HepG2 (cell line): Measurements from ENCODE around the gene CHCHD6. TPM values are rescaled to one million over a fixed set of nuclear protein-coding genes. Genes with fewer than 3 reads are reported as not detected.

Experiments used
- ATF2 ChIP-seq: sonication (generic); formaldehyde crosslinking; IDR thresholded peaks from 2 replicates; pipeline ENCODE4 v1.4.0; 2020; ENCODE audit warnings: missing genetic modification reagents
- BRD4 ChIP-seq: sonication (generic); formaldehyde crosslinking; IDR thresholded peaks from 2 replicates; pipeline ENCODE4 v1.4.0; 2020; ENCODE audit warnings: missing genetic modification reagents
- CHD4 ChIP-seq: fragments of 200-600 bp; sonication (generic); IDR thresholded peaks from 2 replicates; pipeline ENCODE4 v1.7.0; 2017; ENCODE audit warnings: mild to moderate bottlenecking, low read length, borderline replicate concordance
- HDAC2 ChIP-seq: sonication (generic); formaldehyde crosslinking; IDR thresholded peaks from 2 replicates; pipeline ENCODE4 v1.4.0; 2020; ENCODE audit warnings: missing genetic modification reagents
- IRX3 ChIP-seq: sonication (generic); formaldehyde crosslinking; IDR thresholded peaks from 2 replicates; pipeline ENCODE4 v1.8.1; 2023; ENCODE audit warnings: mild to moderate bottlenecking, low read depth, missing genetic modification reagents, borderline replicate concordance
- MAZ ChIP-seq, 2 experiments: sonication (generic) in 1 of 2; formaldehyde crosslinking in 1 of 2; IDR thresholded peaks; 2 replicates each; pipeline versions ENCODE4 v1.5.0 to v1.6.1; 2012 to 2020; ENCODE audit warnings: low read depth in 2 of 2, mild to moderate bottlenecking in 2 of 2, borderline replicate concordance in 1 of 2, improper control_type of control experiment in 1 of 2, low read length in 1 of 2, missing genetic modification reagents in 1 of 2, moderate library complexity in 1 of 2
- MED1 ChIP-seq: sonication (generic); formaldehyde crosslinking; IDR thresholded peaks from 2 replicates; pipeline ENCODE4 v1.4.0; 2020; ENCODE audit warnings: missing genetic modification reagents
- MZF1 ChIP-seq: sonication (generic); formaldehyde crosslinking; IDR thresholded peaks from 2 replicates; pipeline ENCODE4 v1.8.1; 2023; ENCODE audit warnings: mild to moderate bottlenecking, missing genetic modification reagents, borderline replicate concordance
- NRL ChIP-seq: sonication (generic); formaldehyde crosslinking; IDR thresholded peaks from 2 replicates; pipeline ENCODE4 v1.5.0; 2020; ENCODE audit warnings: missing genetic modification reagents, mild to moderate bottlenecking, moderate library complexity, borderline replicate concordance
- POGZ ChIP-seq: sonication (generic); formaldehyde crosslinking; IDR thresholded peaks from 2 replicates; pipeline ENCODE4 v1.4.0; 2020; ENCODE audit warnings: mild to moderate bottlenecking, missing genetic modification reagents
- SMAD1 ChIP-seq: sonication (generic); formaldehyde crosslinking; IDR thresholded peaks from 2 replicates; pipeline ENCODE4 v1.4.0; 2020; ENCODE audit warnings: missing genetic modification reagents, low read depth, mild to moderate bottlenecking, borderline replicate concordance
- SP1 ChIP-seq, 2 experiments: fragments of 450-650 bp in 1 of 2; sonication (generic) in 1 of 2; formaldehyde crosslinking in 1 of 2; IDR thresholded peaks; 2 replicates each; pipeline versions ENCODE4 v1.4.0 to v1.6.1; 2016 to 2020; ENCODE audit warnings: missing genetic modification reagents in 1 of 2
- ZFP82 ChIP-seq: sonication (generic); formaldehyde crosslinking; IDR thresholded peaks from 2 replicates; pipeline ENCODE4 v1.5.1; 2020; ENCODE audit warnings: mild to moderate bottlenecking, missing genetic modification reagents, borderline replicate concordance
- ZKSCAN1 ChIP-seq: fragments of 150-350 bp; IDR thresholded peaks from 2 replicates; pipeline ENCODE4 v1.6.1; 2014; ENCODE audit warnings: low read length
- ZNF124 ChIP-seq: sonication (generic); formaldehyde crosslinking; IDR thresholded peaks from 2 replicates; pipeline ENCODE4 v1.4.0; 2020; ENCODE audit warnings: missing genetic modification reagents
- ZNF484 ChIP-seq: sonication (generic); formaldehyde crosslinking; IDR thresholded peaks from 2 replicates; pipeline ENCODE4 v1.5.1; 2020; ENCODE audit warnings: mild to moderate bottlenecking, low read depth, missing genetic modification reagents, borderline replicate concordance
- ZNF510 ChIP-seq: sonication (generic); formaldehyde crosslinking; IDR thresholded peaks from 2 replicates; pipeline ENCODE4 v1.4.0; 2020; ENCODE audit warnings: low read depth, mild to moderate bottlenecking, missing genetic modification reagents
- ZNF569 ChIP-seq: sonication (generic); formaldehyde crosslinking; IDR thresholded peaks from 2 replicates; pipeline ENCODE4 v1.5.0; 2020; ENCODE audit warnings: mild to moderate bottlenecking, missing genetic modification reagents, moderate library complexity, borderline replicate concordance
- ZNF570 ChIP-seq: sonication (generic); formaldehyde crosslinking; IDR thresholded peaks from 2 replicates; pipeline ENCODE4 v1.4.0; 2020; ENCODE audit warnings: mild to moderate bottlenecking, missing genetic modification reagents, borderline replicate concordance
- ZNF747 ChIP-seq: sonication (generic); formaldehyde crosslinking; IDR thresholded peaks from 2 replicates; pipeline ENCODE4 v1.8.1; 2023; ENCODE audit warnings: missing genetic modification reagents, mild to moderate bottlenecking, borderline replicate concordance
- ZNF792 ChIP-seq: IDR thresholded peaks from 2 replicates; pipeline ENCODE4 v1.6.1; 2016
- ZNF891 ChIP-seq: sonication (generic); formaldehyde crosslinking; IDR thresholded peaks from 2 replicates; pipeline ENCODE4 v1.5.0; 2020; ENCODE audit warnings: mild to moderate bottlenecking, missing genetic modification reagents
- ZSCAN29 ChIP-seq: sonication (generic); formaldehyde crosslinking; conservative IDR thresholded peaks from 2 replicates; pipeline ENCODE4 v1.4.0; 2020; ENCODE audit warnings: mild to moderate bottlenecking, missing genetic modification reagents
- polyA plus RNA-seq, 8 experiments: library from polyadenylated mRNA; depleted of rRNA in 3 of 8; stranded (reverse) in 7 of 8; unstranded in 1 of 8; fragments of >200 nt; fragmentation: Illumina TruSeq in 4 of 8; extraction: Trizol in 4 of 8; gene quantifications; 2 replicates each; pipeline versions ENCODE4 v1.2.1 to v1.2.3, GENCODE V29; 2011 to 2016; ENCODE audit warnings: low read depth in 4 of 8, missing spikeins in 1 of 8, mixed read lengths in 1 of 8; ENCODE audit not compliant: insufficient read depth in 1 of 8
- total RNA-seq, 5 experiments: library from RNA; depleted of rRNA; stranded (reverse); fragments of >200 nt; fragmentation: Illumina TruSeq; extraction: Trizol; gene quantifications; 2 replicates each; pipeline ENCODE4 v1.2.3, GENCODE V29; 2016; ENCODE audit warnings: low read depth in 1 of 5
- TF ChIP-seq, protein P1 (sequence below): sonication (generic); formaldehyde crosslinking; IDR thresholded peaks from 2 replicates; pipeline ENCODE4 v1.9.0; 2022; ENCODE audit warnings: missing genetic modification reagents, mild to moderate bottlenecking, borderline replicate concordance
- TF ChIP-seq, protein P2 (sequence below): sonication (generic); formaldehyde crosslinking; IDR thresholded peaks from 2 replicates; pipeline ENCODE4 v1.9.0; 2022; ENCODE audit warnings: low read depth, missing genetic modification reagents

The CHCHD6 gene
- total and polyA plus RNA-seq, 2 of the 13 experiments (the other 11 are each of a cell fraction or from before 2014, with no cell fraction given) = 20.3 to 20.8 TPM

DNA sequence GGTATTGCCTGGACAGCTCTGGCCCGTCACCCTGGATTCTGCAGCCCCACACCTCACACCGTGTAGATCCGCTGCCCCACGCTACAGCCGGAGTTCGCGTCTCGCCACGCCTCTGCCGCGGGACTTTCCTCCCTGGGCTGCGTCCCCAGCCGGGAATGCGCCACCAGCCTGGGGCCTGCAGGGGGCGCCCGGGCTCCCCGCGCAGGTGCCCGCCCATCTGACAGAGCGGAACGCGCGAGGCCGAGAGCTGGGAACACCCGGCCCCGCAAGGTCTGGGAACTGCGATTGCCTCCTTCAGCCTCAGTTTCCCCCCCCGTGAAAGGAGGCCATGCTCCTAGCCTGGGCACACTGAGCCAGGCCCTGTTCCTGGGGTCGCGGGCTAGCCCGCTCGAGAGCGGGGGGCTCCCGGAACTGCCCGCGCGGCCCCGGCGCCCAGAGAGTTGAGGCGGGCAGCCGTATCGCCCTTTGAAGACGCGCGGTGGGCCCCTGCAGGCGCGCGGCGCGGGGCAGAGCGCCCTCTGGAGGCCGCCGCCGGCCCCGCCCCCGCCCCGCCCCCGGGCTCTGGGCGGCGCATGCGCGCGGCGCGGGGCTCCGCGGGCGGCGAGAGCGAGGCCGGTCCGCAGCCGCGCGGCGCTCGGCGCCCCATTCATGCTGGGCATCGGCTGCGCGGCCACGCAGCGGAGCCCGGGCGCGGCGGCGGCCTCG, 278.6 kb downstream of the CHCHD6 start, which contains the start of gene PLXNA1 (continued):
- TF ChIP-seq ZNF891 (CRISPR knock-in tag) (peak; percentile 65), MED1 (CRISPR knock-in tag) (0 out of 2 replicates have a peak, but pooled peaks have one; percentile 33), MZF1 (CRISPR knock-in tag) (no peak), MAZ (IDR thresholded peaks at IDR 0.05; ENCODE audit: borderline replicate concordance, low read depth, low read length) (no peak), MAZ (CRISPR knock-in tag; IDR thresholded peaks at IDR 0.05; ENCODE audit: low read depth) (peak; percentile 75; the same call in 1 of the 2 replicates), IRX3 (CRISPR knock-in tag) (no peak), ZNF510 (CRISPR knock-in tag) (no peak), ZNF792 (CRISPR knock-in tag) (no peak), POGZ (CRISPR knock-in tag) (peak; percentile 63), ZNF570 (no peak), ZSCAN29 (no peak), ZNF124 (0 out of 2 replicates have a peak, but pooled peaks have one; percentile 29), BRD4 (CRISPR knock-in tag) (0 out of 2 replicates have a peak, but pooled peaks have one; percentile 31), ZFP82 (0 out of 2 replicates have a peak, but pooled peaks have one; percentile 68), HDAC2 (peak; percentile 72), CHD4 (peak; percentile 93), ATF2 (CRISPR knock-in tag) (no peak), SP1 (IDR thresholded peaks at IDR 0.05) (no peak), SP1 (CRISPR knock-in tag; IDR thresholded peaks at IDR 0.05) (peak; percentile 45; the same call in 1 of the 2 replicates), NRL (CRISPR knock-in tag) (no peak; the same call in 1 of the 2 replicates), ZNF484 (0 out of 2 replicates have a peak, but pooled peaks have one; percentile 60), ZNF747 (CRISPR knock-in tag) (no peak), ZKSCAN1 (0 out of 2 replicates have a peak, but pooled peaks have one; percentile 21), ZNF569 (CRISPR knock-in tag) (0 out of 2 replicates have a peak, but pooled peaks have one; percentile 73), SMAD1 (CRISPR knock-in tag) (no peak)
- TF ChIP-seq, protein P1, sequence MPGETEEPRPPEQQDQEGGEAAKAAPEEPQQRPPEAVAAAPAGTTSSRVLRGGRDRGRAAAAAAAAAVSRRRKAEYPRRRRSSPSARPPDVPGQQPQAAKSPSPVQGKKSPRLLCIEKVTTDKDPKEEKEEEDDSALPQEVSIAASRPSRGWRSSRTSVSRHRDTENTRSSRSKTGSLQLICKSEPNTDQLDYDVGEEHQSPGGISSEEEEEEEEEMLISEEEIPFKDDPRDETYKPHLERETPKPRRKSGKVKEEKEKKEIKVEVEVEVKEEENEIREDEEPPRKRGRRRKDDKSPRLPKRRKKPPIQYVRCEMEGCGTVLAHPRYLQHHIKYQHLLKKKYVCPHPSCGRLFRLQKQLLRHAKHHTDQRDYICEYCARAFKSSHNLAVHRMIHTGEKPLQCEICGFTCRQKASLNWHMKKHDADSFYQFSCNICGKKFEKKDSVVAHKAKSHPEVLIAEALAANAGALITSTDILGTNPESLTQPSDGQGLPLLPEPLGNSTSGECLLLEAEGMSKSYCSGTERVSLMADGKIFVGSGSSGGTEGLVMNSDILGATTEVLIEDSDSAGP = peak; percentile 87
- TF ChIP-seq, protein P2, sequence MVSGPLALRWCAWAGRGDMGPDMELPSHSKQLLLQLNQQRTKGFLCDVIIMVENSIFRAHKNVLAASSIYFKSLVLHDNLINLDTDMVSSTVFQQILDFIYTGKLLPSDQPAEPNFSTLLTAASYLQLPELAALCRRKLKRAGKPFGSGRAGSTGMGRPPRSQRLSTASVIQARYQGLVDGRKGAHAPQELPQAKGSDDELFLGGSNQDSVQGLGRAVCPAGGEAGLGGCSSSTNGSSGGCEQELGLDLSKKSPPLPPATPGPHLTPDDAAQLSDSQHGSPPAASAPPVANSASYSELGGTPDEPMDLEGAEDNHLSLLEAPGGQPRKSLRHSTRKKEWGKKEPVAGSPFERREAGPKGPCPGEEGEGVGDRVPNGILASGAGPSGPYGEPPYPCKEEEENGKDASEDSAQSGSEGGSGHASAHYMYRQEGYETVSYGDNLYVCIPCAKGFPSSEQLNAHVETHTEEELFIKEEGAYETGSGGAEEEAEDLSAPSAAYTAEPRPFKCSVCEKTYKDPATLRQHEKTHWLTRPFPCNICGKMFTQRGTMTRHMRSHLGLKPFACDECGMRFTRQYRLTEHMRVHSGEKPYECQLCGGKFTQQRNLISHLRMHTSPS = peak; percentile 34; the same call in 1 of the 2 replicates
